Measurements from ENCODE around the gene TYW3.

TYW3 gene

GRCh38 chr1:74732960-74733603 lies at the start of gene TYW3, which contains the start of gene CRYZ:
Gene TYW3 (plus strand): TSS chr1:74733152. CDS start chr1:74733245, 93 bp downstream.
Gene CRYZ (minus strand): TSS chr1:74733050. CDS start chr1:74724821, 8,229 bp downstream.
- Mint-ChIP-seq H3K36me3 (peaks cover 36% of the 10 kb centered on the region), H3K27me3 (no peaks in the 10 kb centered on the region), H3K9me3 (ENCODE audit: low read depth) (peaks cover 6% of the 10 kb centered on the region), H3K4me3 (peak within 1 kb of the TSS; percentile 99), H3K27ac (peak within 1 kb of the TSS; percentile 98), H3K4me1 (ENCODE audit: low read depth) (peaks cover 39% of the 10 kb centered on the region)

GRCh38 chr1:74683656-74684055 lies 49.3 kb upstream of the TYW3 start:
- peaks cover 10% of the 10 kb centered on the region for H3K27me3 Mint-ChIP-seq

GRCh38 chr1:74684301-74684700 lies 48.7 kb upstream of the TYW3 start:
- H3K4me3 Mint-ChIP-seq = no peak overlapping the region
- H3K9me3 Mint-ChIP-seq (ENCODE audit: low read depth) = no peaks in the 10 kb centered on the region
- H3K36me3 Mint-ChIP-seq = no peaks in the 10 kb centered on the region
- no peaks in the 10 kb centered on the region for H3K4me1 Mint-ChIP-seq (ENCODE audit: low read depth)
- peaks cover 10% of the 10 kb centered on the region for H3K27me3 Mint-ChIP-seq
- H3K27ac Mint-ChIP-seq = no peak overlapping the region

More at GRCh38 chr1:74683656-74684055, 49.3 kb upstream of the TYW3 start:
- Mint-ChIP-seq H3K4me1 (ENCODE audit: low read depth) (no peaks in the 10 kb centered on the region), H3K36me3 (no peaks in the 10 kb centered on the region), H3K4me3 (no peak overlapping the region), H3K27ac (no peak overlapping the region), H3K9me3 (ENCODE audit: low read depth) (no peaks in the 10 kb centered on the region)

GRCh38 chr1:74686928-74687327 lies 46.0 kb upstream of the TYW3 start:
- Mint-ChIP-seq H3K4me3 (no peak overlapping the region), H3K27me3 (peaks cover 8% of the 10 kb centered on the region), H3K4me1 (ENCODE audit: low read depth) (no peaks in the 10 kb centered on the region), H3K27ac (no peak overlapping the region), H3K36me3 (no peaks in the 10 kb centered on the region), H3K9me3 (ENCODE audit: low read depth) (no peaks in the 10 kb centered on the region)

- Mint-ChIP-seq H3K36me3 (no peaks in the 10 kb centered on the region), H3K4me3 (no peak overlapping the region), H3K27ac (no peak overlapping the region), H3K27me3 (peaks cover 2% of the 10 kb centered on the region), H3K4me1 (ENCODE audit: low read depth) (no peaks in the 10 kb centered on the region), H3K9me3 (ENCODE audit: low read depth) (no peaks in the 10 kb centered on the region)
These were observed 43.2 kb upstream of the TYW3 start for GRCh38 chr1:74689621-74690363.

GRCh38 chr1:74690364-74690696 lies 42.6 kb upstream of the TYW3 start:
- no peaks in the 10 kb centered on the region for H3K27me3 Mint-ChIP-seq
- no peak overlapping the region for H3K4me3 Mint-ChIP-seq
- H3K36me3 Mint-ChIP-seq = no peaks in the 10 kb centered on the region
- H3K27ac Mint-ChIP-seq = no peak overlapping the region
- H3K4me1 Mint-ChIP-seq (ENCODE audit: low read depth) = no peaks in the 10 kb centered on the region
- no peaks in the 10 kb centered on the region for H3K9me3 Mint-ChIP-seq (ENCODE audit: low read depth)

- no peaks in the 10 kb centered on the region for H3K36me3 Mint-ChIP-seq
- H3K4me1 Mint-ChIP-seq (ENCODE audit: low read depth) = no peaks in the 10 kb centered on the region
- no peaks in the 10 kb centered on the region for H3K9me3 Mint-ChIP-seq (ENCODE audit: low read depth)
- H3K27me3 Mint-ChIP-seq = no peaks in the 10 kb centered on the region
- no peak overlapping the region for H3K27ac Mint-ChIP-seq
- H3K4me3 Mint-ChIP-seq = no peak overlapping the region
These were observed 42.0 kb upstream of the TYW3 start for GRCh38 chr1:74690909-74691308.

GRCh38 chr1:74693473-74693872 lies 39.5 kb upstream of the TYW3 start:
- H3K27me3 Mint-ChIP-seq = no peaks in the 10 kb centered on the region
- H3K4me1 Mint-ChIP-seq (ENCODE audit: low read depth) = no peaks in the 10 kb centered on the region
- no peaks in the 10 kb centered on the region for H3K36me3 Mint-ChIP-seq
- H3K4me3 Mint-ChIP-seq = no peak overlapping the region
- H3K9me3 Mint-ChIP-seq (ENCODE audit: low read depth) = no peaks in the 10 kb centered on the region
- no peak overlapping the region for H3K27ac Mint-ChIP-seq

GRCh38 chr1:74697832-74698231 lies 35.1 kb upstream of the TYW3 start:
- Mint-ChIP-seq H3K27me3 (no peaks in the 10 kb centered on the region), H3K27ac (no peak overlapping the region), H3K36me3 (no peaks in the 10 kb centered on the region), H3K4me1 (ENCODE audit: low read depth) (no peaks in the 10 kb centered on the region), H3K9me3 (ENCODE audit: low read depth) (no peaks in the 10 kb centered on the region), H3K4me3 (no peak overlapping the region)

- no peaks in the 10 kb centered on the region for H3K27me3 Mint-ChIP-seq
- H3K9me3 Mint-ChIP-seq (ENCODE audit: low read depth) = no peaks in the 10 kb centered on the region
- peaks cover 7% of the 10 kb centered on the region for H3K36me3 Mint-ChIP-seq
- no peak overlapping the region for H3K4me3 Mint-ChIP-seq
- no peaks in the 10 kb centered on the region for H3K4me1 Mint-ChIP-seq (ENCODE audit: low read depth)
- no peak overlapping the region for H3K27ac Mint-ChIP-seq
These were observed 33.6 kb upstream of the TYW3 start for GRCh38 chr1:74699331-74699730.

GRCh38 chr1:74703386-74704182 lies 29.4 kb upstream of the TYW3 start:
- peaks cover 16% of the 10 kb centered on the region for H3K36me3 Mint-ChIP-seq
- H3K4me1 Mint-ChIP-seq (ENCODE audit: low read depth) = no peaks in the 10 kb centered on the region
- H3K27ac Mint-ChIP-seq = no peak overlapping the region
- H3K4me3 Mint-ChIP-seq = no peak overlapping the region
- no peaks in the 10 kb centered on the region for H3K9me3 Mint-ChIP-seq (ENCODE audit: low read depth)
- H3K27me3 Mint-ChIP-seq = no peaks in the 10 kb centered on the region

- Mint-ChIP-seq H3K4me1 (ENCODE audit: low read depth) (no peaks in the 10 kb centered on the region), H3K4me3 (no peak overlapping the region), H3K27me3 (no peaks in the 10 kb centered on the region), H3K36me3 (peaks cover 15% of the 10 kb centered on the region), H3K27ac (no peak overlapping the region), H3K9me3 (ENCODE audit: low read depth) (no peaks in the 10 kb centered on the region)
These were observed 20.1 kb upstream of the TYW3 start for GRCh38 chr1:74712881-74713280.

- Mint-ChIP-seq H3K36me3 (peaks cover 9% of the 10 kb centered on the region), H3K9me3 (ENCODE audit: low read depth) (no peaks in the 10 kb centered on the region), H3K27me3 (no peaks in the 10 kb centered on the region), H3K4me3 (no peak overlapping the region), H3K4me1 (ENCODE audit: low read depth) (no peaks in the 10 kb centered on the region), H3K27ac (no peak overlapping the region)
These were observed 19.1 kb upstream of the TYW3 start for GRCh38 chr1:74713849-74714248.

GRCh38 chr1:74714429-74715235 lies 18.3 kb upstream of the TYW3 start:
- H3K9me3 Mint-ChIP-seq (ENCODE audit: low read depth) = no peaks in the 10 kb centered on the region
- no peak overlapping the region for H3K4me3 Mint-ChIP-seq
- H3K36me3 Mint-ChIP-seq = peaks cover 8% of the 10 kb centered on the region
- H3K27me3 Mint-ChIP-seq = no peaks in the 10 kb centered on the region
- no peaks in the 10 kb centered on the region for H3K4me1 Mint-ChIP-seq (ENCODE audit: low read depth)
- no peak overlapping the region for H3K27ac Mint-ChIP-seq

- Mint-ChIP-seq H3K9me3 (ENCODE audit: low read depth) (no peaks in the 10 kb centered on the region), H3K27me3 (no peaks in the 10 kb centered on the region), H3K27ac (no peak overlapping the region), H3K4me3 (no peak overlapping the region), H3K4me1 (ENCODE audit: low read depth) (no peaks in the 10 kb centered on the region), H3K36me3 (peaks cover 8% of the 10 kb centered on the region)
These were observed 17.8 kb upstream of the TYW3 start for GRCh38 chr1:74715236-74715502.

Measured in activated naive CD8-positive, alpha-beta T cell (primary cell).